Mucosa of descending colon (tissue), 3 donors: ENCODE measurements around the gene OR56B4. TPM values are rescaled to one million over a fixed set of nuclear protein-coding genes. Genes with fewer than 3 reads are reported as not detected.

Experiments
- ATAC-seq: fragments of 200-7000 bp; cut with Tn5 transposase; one replicate; pipeline ENCODE4 v1.9.1; 2020; ENCODE audit warnings: mild to moderate bottlenecking, moderate library complexity
- DNase-seq, 3 donors: peaks; one replicate each; pipeline ENCODE4 v3.0.0-alpha.2; 2020
- H3K36me3 ChIP-seq: fragments of 200-600 bp; one replicate; pipeline ENCODE4 v1.8.0; 2021; ENCODE audit warnings: low read depth, mild to moderate bottlenecking
- H3K4me1 ChIP-seq: fragments of 200-600 bp; one replicate; pipeline ENCODE4 v1.8.0; 2021; ENCODE audit warnings: low read depth, mild to moderate bottlenecking
- H3K4me3 ChIP-seq: fragments of 200-600 bp; one replicate; pipeline ENCODE4 v1.8.0; 2021; ENCODE audit warnings: mild to moderate bottlenecking
- H3K9me3 ChIP-seq: fragments of 200-600 bp; one replicate; pipeline ENCODE4 v1.8.0; 2021; ENCODE audit warnings: mild to moderate bottlenecking
- CTCF ChIP-seq: fragments of 200-600 bp; IDR thresholded peaks from one replicate; pipeline ENCODE4 v1.8.0; 2022; ENCODE audit warnings: antibody characterized with exemption, mild to moderate bottlenecking
- intact Hi-C, 2 donors: fragments of 100-400 bp; cut with DNase I in 1 of 2; cut with micrococcal nuclease in 1 of 2; formaldehyde crosslinking; loops; one replicate each; pipeline versions ENCODE4 v1.11.0 to v1.11.1; 2022; cut with DNase I, micrococcal nuclease
- total RNA-seq, 3 donors: library from RNA; stranded (reverse); fragmentation: NEBNext Ultra II Directional in 2 of 3; extraction: Animal tissue kit (Norgen Biotek cat#: 25700) in 2 of 3; gene quantifications; one replicate each; pipeline versions ENCODE4 v1.2.1 to v1.2.4, GENCODE V29; 2021 to 2023
- donor health status: DM: no; HTN: no; CAD: no; lungs with moderate emphysema.
- donor health status: DM: no; HTN: no; CAD: no.
- donor health status: DM: no; HTN: yes; CAD: no.

Gene OR56B4
- total RNA-seq, 3 donors from 2014 or later, result not detected

- Histone ChIP-seq H3K4me1 (no peaks in the 10 kb centered on the region), H3K36me3 (no peaks in the 10 kb centered on the region), H3K9me3 (no peaks in the 10 kb centered on the region), H3K4me3 (no peak overlapping the region)
- ATAC-seq, result no peak
- DNase-seq, result no peak
- intact Hi-C loops, result no loop called here
- TF ChIP-seq CTCF, result no peak
These were observed 44.6 kb downstream of the OR56B4 start for GRCh38 chr11:6152126-6152525.

GRCh38 chr11:6156628-6157359 lies 49.3 kb downstream of the OR56B4 start:
- DNase-seq (no peak), ATAC-seq (no peak)
- Histone ChIP-seq H3K4me3 (no peak overlapping the region), H3K4me1 (no peaks in the 10 kb centered on the region), H3K36me3 (no peaks in the 10 kb centered on the region), H3K9me3 (no peaks in the 10 kb centered on the region)
- intact Hi-C loops, result no loop called here
- TF ChIP-seq CTCF, result no peak

Other genes with a start within 250 kb of the OR56B4 start
- not detected for gene OR52E8, start 250.0 kb upstream of the OR56B4 start, total RNA-seq
- gene OR52E4, start 227.1 kb upstream of the OR56B4 start, total RNA-seq, result not detected
- gene OR52E5, start 214.5 kb upstream of the OR56B4 start, total RNA-seq, result not detected
- not detected for gene OR56A3, start 165.4 kb upstream of the OR56B4 start, total RNA-seq
- not detected for gene OR56A5, start 139.2 kb upstream of the OR56B4 start, total RNA-seq
- gene OR52L1, start 120.7 kb upstream of the OR56B4 start, total RNA-seq, result not detected
- gene OR56A4, start 100.7 kb upstream of the OR56B4 start, total RNA-seq, result under 1 TPM in 2 of 3 donors, not detected in 1; 0.10 to 0.20 TPM
- gene OR56A1, start 76.9 kb upstream of the OR56B4 start, total RNA-seq, result under 1 TPM; 0.03 to 0.09 (median 0.05) TPM
- not detected for gene OR52B2, start 62.6 kb downstream of the OR56B4 start, total RNA-seq
- gene OR52W1, start 91.5 kb downstream of the OR56B4 start, total RNA-seq, result not detected
- gene C11orf42, start 97.9 kb downstream of the OR56B4 start, total RNA-seq, result not detected
- gene FHIP1B, start 127.0 kb downstream of the OR56B4 start, total RNA-seq, result 100 to 1,000 TPM in 1 of 3 donors, 10 to 100 TPM in 2; 78.0 to 195 (median 92.1) TPM
- gene CNGA4, start 131.4 kb downstream of the OR56B4 start, total RNA-seq, result under 1 TPM in 2 of 3 donors, not detected in 1; 0.20 to 0.22 TPM
- under 1 TPM in 1 of 3 donors, not detected in 2; 0.60 TPM for gene CCKBR, start 152.2 kb downstream of the OR56B4 start, total RNA-seq
- gene CAVIN3, start 212.8 kb downstream of the OR56B4 start, total RNA-seq, result 10 to 100 TPM in 2 of 3 donors, 1 to 10 TPM in 1; 4.6 to 21.3 (median 20.7) TPM